Measurements from ENCODE around the gene PNPLA5. TPM values are rescaled to one million over a fixed set of nuclear protein-coding genes. Genes with fewer than 3 reads are reported as not detected.

Gene PNPLA5
- total RNA-seq, 1 experiment from 2014 or later, result 5.5 TPM

DNA sequence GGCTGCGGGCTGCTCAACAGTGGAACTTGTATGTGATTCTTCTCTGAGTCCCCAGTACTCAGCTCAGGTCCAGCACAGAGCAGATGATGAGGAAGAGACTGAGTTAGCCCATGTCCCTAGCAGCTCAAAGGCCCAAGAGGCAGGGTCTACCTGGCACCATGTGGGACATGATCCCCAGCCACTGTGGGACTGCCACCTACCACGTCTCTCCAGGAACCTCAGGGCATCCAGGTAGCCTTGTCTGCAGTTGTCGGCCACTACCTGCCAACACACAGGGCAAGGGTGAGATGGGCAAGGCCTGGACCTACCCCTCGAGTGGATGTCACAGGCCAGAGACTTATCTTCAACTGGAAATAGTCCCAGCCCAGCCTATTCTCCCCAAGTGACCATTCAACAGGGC, 4.4 kb downstream of the PNPLA5 start:
- no peak overlapping the region for H2BK12ac ChIP-seq (ENCODE audit: insufficient read length, low read depth, low read length)
- no CpG with 5 or more reads among the region's 4 CpGs for WGBS (ENCODE audit: extremely low coverage, insufficient read length, low lambda C conversion rate)
- H2AFZ ChIP-seq (ENCODE audit: low read length), result no peak overlapping the region
- no peak overlapping the region for H2BK120ac ChIP-seq (ENCODE audit: low read depth, low read length, poor library complexity, severe bottlenecking)
- no peak for TF ChIP-seq CTCF (conservative IDR thresholded peaks at IDR 0.05)
- no peak overlapping the region for H4K5ac ChIP-seq (ENCODE audit: insufficient read length, low read depth, low read length)
- Mint-ChIP-seq H3K9me3 (no peaks in the 10 kb centered on the region), H3K27ac (no peak overlapping the region), H3K4me1 (peaks cover 7 to 17% of the 10 kb centered on the region in 2 experiments), H3K27me3 (ENCODE audit: low read depth) (peaks cover 23% of the 10 kb centered on the region), H3K4me3 (no peak overlapping the region), H3K36me3 (ENCODE audit: insufficient read depth in 1 of 3, low read depth in 3 of 3) (peaks cover 5 to 13% (median 8%) of the 10 kb centered on the region in 3 experiments; a peak in 5 of 7 replicates)
- DNase-seq, result no peak
- no peaks in the 10 kb centered on the region; the same call in 1 of the 2 replicates for H3K27me3 ChIP-seq (ENCODE audit: insufficient read depth, low read length)
- peaks cover 14% of the 10 kb centered on the region for H3K23me2 ChIP-seq (ENCODE audit: insufficient read length, low read depth, low read length, poor library complexity, severe bottlenecking)
- H2BK20ac ChIP-seq (ENCODE audit: low read depth, low read length, poor library complexity, severe bottlenecking), result no peak overlapping the region
- H3K23ac ChIP-seq (ENCODE audit: insufficient read length, low read depth, low read length), result no peak overlapping the region
- no peak overlapping the region for H3K56ac ChIP-seq (ENCODE audit: insufficient read length, low read depth, low read length)
- H2BK15ac ChIP-seq (ENCODE audit: low read depth, low read length), result no peak overlapping the region
- no peak overlapping the region for H2AK5ac ChIP-seq (ENCODE audit: insufficient read length, low read length)
- no peak overlapping the region for H4K91ac ChIP-seq (ENCODE audit: insufficient read length, low read depth, low read length)
- no peaks in the 10 kb centered on the region for H3K9me3 ChIP-seq (ENCODE audit: control insufficient read depth, low read depth, low read length)
- no peak overlapping the region for H3K27ac ChIP-seq (ENCODE audit: insufficient read length, low read depth, low read length)
- H4K20me1 ChIP-seq (ENCODE audit: control insufficient read depth, insufficient read depth, insufficient read length), result no peaks in the 10 kb centered on the region
- no peak overlapping the region for H3K14ac ChIP-seq (ENCODE audit: insufficient read depth, low read length)
- H3K9ac ChIP-seq (ENCODE audit: extremely low read depth, insufficient read length, low read length), result no peak overlapping the region
- H2BK5ac ChIP-seq (ENCODE audit: insufficient read length, low read length), result no peak overlapping the region
- H3K4ac ChIP-seq (ENCODE audit: low read depth, low read length), result no peak overlapping the region
- no peak overlapping the region for H3K18ac ChIP-seq (ENCODE audit: insufficient read length, low read depth, low read length)
- H4K8ac ChIP-seq (replicated peaks; ENCODE audit: insufficient read length, low read depth, low read length), result no peak overlapping the region
- H3K4me2 ChIP-seq (ENCODE audit: insufficient read depth, insufficient read length, low read length), result no peak overlapping the region
- H3K79me1 ChIP-seq (ENCODE audit: insufficient read depth, low read depth, low read length, poor library complexity, severe bottlenecking), result no peaks in the 10 kb centered on the region
- no peaks in the 10 kb centered on the region for H3K4me1 ChIP-seq (ENCODE audit: insufficient read depth, low read length)
- no peaks in the 10 kb centered on the region for H3K79me2 ChIP-seq (ENCODE audit: insufficient read depth, low read length)
- H3T11ph ChIP-seq (ENCODE audit: low read length), result no peak overlapping the region

Measured in H9 (cell line).